Lower lobe of right lung (tissue), 2 donors: ENCODE data around the gene GPR150. TPM values are rescaled to one million over a fixed set of nuclear protein-coding genes. Genes with fewer than 3 reads are reported as not detected.

ENCODE experiments used
- ATAC-seq, 2 donors: fragments of 200-7000 bp; cut with Tn5 transposase; one replicate each; pipeline ENCODE4 v1.9.1; 2020 to 2022; ENCODE audit warnings: mild to moderate bottlenecking in 2 of 2, moderate library complexity in 2 of 2
- DNase-seq: peaks from one replicate; pipeline ENCODE4 v3.0.0-alpha.2; 2020
- H3K27ac ChIP-seq: fragments of 200-600 bp; one replicate; pipeline ENCODE4 v1.8.0; 2022
- H3K27me3 ChIP-seq: fragments of 200-600 bp; one replicate; pipeline ENCODE4 v1.8.0; 2022; ENCODE audit warnings: low read depth
- H3K36me3 ChIP-seq: fragments of 200-600 bp; one replicate; pipeline ENCODE4 v1.8.0; 2022; ENCODE audit warnings: mild to moderate bottlenecking
- H3K4me1 ChIP-seq: fragments of 200-600 bp; one replicate; pipeline ENCODE4 v1.8.0; 2022
- H3K4me3 ChIP-seq: fragments of 200-600 bp; one replicate; pipeline ENCODE4 v1.8.0; 2022; ENCODE audit warnings: mild to moderate bottlenecking
- H3K9me3 ChIP-seq: fragments of 200-600 bp; one replicate; pipeline ENCODE4 v1.8.0; 2022
- intact Hi-C: fragments of 100-400 bp; cut with DNase I; formaldehyde crosslinking; loops from one replicate; pipeline ENCODE4 v1.11.0; 2022
- total RNA-seq: library from RNA; stranded (reverse); fragmentation: NEBNext Ultra II Directional; extraction: Animal tissue kit (Norgen Biotek cat#: 25700); gene quantifications from one replicate; pipeline ENCODE4 v1.2.1, GENCODE V29; 2021
- TF ChIP-seq, protein P1 (sequence below): fragments of 200-600 bp; IDR thresholded peaks from one replicate; pipeline ENCODE4 v1.8.0; 2022; ENCODE audit warnings: antibody characterized with exemption, mild to moderate bottlenecking
- donor health status: DM: no; HTN: yes; CAD: no; lungs with severe emphysema.

The GPR150 gene
- total RNA-seq, 1 donor from 2014 or later = 0.18 TPM

DNA sequence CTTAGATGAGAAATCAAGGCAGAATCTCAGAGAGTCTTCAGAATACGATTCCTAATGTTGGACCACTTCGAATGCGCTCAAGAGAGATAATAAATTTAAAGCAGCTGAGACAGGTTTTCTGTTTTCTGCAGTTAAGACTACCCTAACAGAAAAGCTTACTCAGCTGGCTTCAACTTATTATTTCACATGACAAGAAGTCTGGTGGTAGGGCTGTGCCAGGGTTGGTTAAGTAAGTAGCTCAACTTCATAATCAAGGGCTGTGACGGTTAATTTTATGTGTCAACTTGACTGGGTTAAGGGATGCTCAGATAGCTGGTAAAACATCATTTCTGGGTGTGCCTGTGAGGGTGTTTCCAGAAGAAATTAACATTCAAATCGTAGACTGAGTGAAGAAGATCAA is 3.8 kb downstream of the GPR150 start:
- ATAC-seq (no peak), DNase-seq (no peak)
- no peaks in the 10 kb centered on the region for H3K36me3 ChIP-seq
- H3K4me1 ChIP-seq = peaks cover 23% of the 10 kb centered on the region
- H3K9me3 ChIP-seq = no peaks in the 10 kb centered on the region
- TF ChIP-seq, protein P1, sequence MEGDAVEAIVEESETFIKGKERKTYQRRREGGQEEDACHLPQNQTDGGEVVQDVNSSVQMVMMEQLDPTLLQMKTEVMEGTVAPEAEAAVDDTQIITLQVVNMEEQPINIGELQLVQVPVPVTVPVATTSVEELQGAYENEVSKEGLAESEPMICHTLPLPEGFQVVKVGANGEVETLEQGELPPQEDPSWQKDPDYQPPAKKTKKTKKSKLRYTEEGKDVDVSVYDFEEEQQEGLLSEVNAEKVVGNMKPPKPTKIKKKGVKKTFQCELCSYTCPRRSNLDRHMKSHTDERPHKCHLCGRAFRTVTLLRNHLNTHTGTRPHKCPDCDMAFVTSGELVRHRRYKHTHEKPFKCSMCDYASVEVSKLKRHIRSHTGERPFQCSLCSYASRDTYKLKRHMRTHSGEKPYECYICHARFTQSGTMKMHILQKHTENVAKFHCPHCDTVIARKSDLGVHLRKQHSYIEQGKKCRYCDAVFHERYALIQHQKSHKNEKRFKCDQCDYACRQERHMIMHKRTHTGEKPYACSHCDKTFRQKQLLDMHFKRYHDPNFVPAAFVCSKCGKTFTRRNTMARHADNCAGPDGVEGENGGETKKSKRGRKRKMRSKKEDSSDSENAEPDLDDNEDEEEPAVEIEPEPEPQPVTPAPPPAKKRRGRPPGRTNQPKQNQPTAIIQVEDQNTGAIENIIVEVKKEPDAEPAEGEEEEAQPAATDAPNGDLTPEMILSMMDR = no peak
- intact Hi-C loops = no loop called here
- no peak overlapping the region for H3K4me3 ChIP-seq
- no peaks in the 10 kb centered on the region for H3K27me3 ChIP-seq
- no peak overlapping the region for H3K27ac ChIP-seq

DNA sequence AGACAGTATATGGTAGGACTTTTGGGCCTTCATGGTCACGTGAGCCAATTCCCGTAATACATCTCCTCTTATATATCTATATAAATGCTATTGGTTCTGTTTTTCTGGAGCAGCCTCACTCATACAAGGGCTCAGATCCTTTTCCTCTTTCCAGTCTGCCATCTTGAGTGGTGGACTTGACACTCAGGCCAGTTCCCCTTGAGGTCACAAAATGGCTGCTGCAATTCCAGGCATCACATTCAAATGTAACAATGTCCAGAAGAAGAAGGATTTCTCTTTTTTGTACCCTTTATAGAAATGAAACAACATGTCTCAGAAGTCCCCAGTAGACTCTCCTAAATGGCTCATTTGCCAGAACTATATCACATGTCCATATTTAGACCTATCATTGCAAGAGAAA is 4.5 kb downstream of the GPR150 start:
- H3K27ac ChIP-seq = no peak overlapping the region
- no peak overlapping the region for H3K4me3 ChIP-seq
- peaks cover 17% of the 10 kb centered on the region for H3K4me1 ChIP-seq
- no peak for DNase-seq
- intact Hi-C loops = no loop called here
- no peaks in the 10 kb centered on the region for H3K36me3 ChIP-seq
- no peaks in the 10 kb centered on the region for H3K9me3 ChIP-seq
- ATAC-seq = no peak
- TF ChIP-seq, protein P1 = no peak
- no peaks in the 10 kb centered on the region for H3K27me3 ChIP-seq

GRCh38 chr5:95626701-95627100 is 6.8 kb downstream of the GPR150 start:
- no peak overlapping the region for H3K27ac ChIP-seq
- no peak overlapping the region for H3K4me3 ChIP-seq
- peaks cover 12% of the 10 kb centered on the region for H3K4me1 ChIP-seq
- intact Hi-C loops = no loop called here
- H3K9me3 ChIP-seq = no peaks in the 10 kb centered on the region
- ATAC-seq (no peak), DNase-seq (no peak)
- H3K36me3 ChIP-seq = no peaks in the 10 kb centered on the region
- H3K27me3 ChIP-seq = no peaks in the 10 kb centered on the region
- TF ChIP-seq, protein P1 = no peak

DNA sequence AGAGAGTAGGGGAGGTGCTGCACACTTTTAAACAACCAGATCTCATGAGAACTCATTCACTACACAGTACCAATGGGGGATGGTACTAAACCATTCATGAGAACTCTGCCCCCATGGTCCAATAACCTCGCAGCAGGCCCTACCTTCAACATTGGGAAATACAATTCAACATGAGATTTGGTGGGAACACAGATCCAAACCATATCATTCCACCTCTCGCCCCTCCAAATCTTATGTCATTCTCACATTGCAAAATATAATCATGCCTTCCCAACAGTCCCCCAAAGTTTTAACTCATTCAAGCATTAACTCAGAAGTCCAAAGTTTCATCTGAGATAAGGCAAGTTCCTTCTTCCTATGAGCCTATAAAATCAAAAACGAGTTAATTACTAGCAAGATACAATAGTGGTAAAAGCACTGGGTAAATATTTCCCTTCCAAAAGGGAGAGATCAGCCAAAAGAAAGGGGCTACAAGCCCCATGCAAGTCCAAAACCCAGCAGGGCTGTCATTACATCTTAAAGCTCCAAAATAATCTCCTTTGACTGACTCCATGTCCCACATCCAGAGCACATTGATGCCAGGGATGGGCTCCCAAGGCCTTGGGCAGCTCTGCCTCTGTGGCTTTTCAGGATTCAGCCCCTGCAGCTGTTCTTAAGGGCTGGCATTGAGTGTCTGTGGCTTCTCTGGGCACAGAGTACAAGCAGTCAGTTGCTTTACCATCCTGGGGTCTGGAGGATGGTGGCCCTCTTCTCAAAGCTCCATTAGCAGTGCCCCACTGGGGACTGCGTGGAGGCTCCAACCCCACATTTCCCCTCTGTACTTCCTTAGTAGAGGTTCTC is 8.3 kb downstream of the GPR150 start:
- Histone ChIP-seq H3K36me3 (no peaks in the 10 kb centered on the region), H3K4me3 (no peak overlapping the region), H3K4me1 (peaks cover 11% of the 10 kb centered on the region), H3K27ac (no peak overlapping the region), H3K9me3 (no peaks in the 10 kb centered on the region), H3K27me3 (no peaks in the 10 kb centered on the region)
- intact Hi-C loops = no loop called here
- no peak for ATAC-seq
- TF ChIP-seq, protein P1 = no peak
- no peak for DNase-seq

GRCh38 chr5:95628933-95629332 is 9.0 kb downstream of the GPR150 start:
- no peaks in the 10 kb centered on the region for H3K9me3 ChIP-seq
- intact Hi-C loops = no loop called here
- peaks cover 11% of the 10 kb centered on the region for H3K4me1 ChIP-seq
- TF ChIP-seq, protein P1 = no peak
- no peak overlapping the region for H3K27ac ChIP-seq
- H3K27me3 ChIP-seq = no peaks in the 10 kb centered on the region
- H3K4me3 ChIP-seq = no peak overlapping the region
- DNase-seq (no peak), ATAC-seq (no peak)
- H3K36me3 ChIP-seq = no peaks in the 10 kb centered on the region
